DOHH2 (cell line): Measurements from ENCODE around the gene CNPPD1.

ENCODE experiments used
- H3F3A ChIP-seq: fragments of 200-600 bp; sonication (generic), shearing (Covaris generic); 2 replicates; pipeline ENCODE4 v1.6.0; 2016; ENCODE audit warnings: antibody characterized with exemption, mild to moderate bottlenecking; ENCODE audit not compliant: control insufficient read depth, insufficient read depth
- H3K27ac ChIP-seq: fragments of 200-600 bp; sonication (generic); 2 replicates; pipeline ENCODE4 v1.5.1; 2014; ENCODE audit warnings: low read depth, mild to moderate bottlenecking, low read length, moderate library complexity
- H3K27me3 ChIP-seq: fragments of 200-600 bp; sonication (generic); 2 replicates; pipeline ENCODE4 v1.6.1; 2014; ENCODE audit warnings: mild to moderate bottlenecking, low read length, mixed read lengths; ENCODE audit not compliant: control insufficient read depth
- H3K36me3 ChIP-seq: fragments of 200-600 bp; sonication (generic); 2 replicates; pipeline ENCODE4 v1.6.1; 2014; ENCODE audit warnings: mild to moderate bottlenecking, low read length, moderate library complexity, mixed read lengths; ENCODE audit not compliant: control insufficient read depth
- H3K4me1 ChIP-seq: fragments of 200-600 bp; sonication (generic); 2 replicates; pipeline ENCODE4 v1.6.1; 2014; ENCODE audit warnings: mild to moderate bottlenecking, low read length, mixed read lengths; ENCODE audit not compliant: control insufficient read depth
- H3K4me2 ChIP-seq: fragments of 200-600 bp; sonication (generic); 2 replicates; pipeline ENCODE4 v1.6.0; 2014; ENCODE audit warnings: mild to moderate bottlenecking, low read length, moderate library complexity
- H3K4me3 ChIP-seq: fragments of 200-600 bp; sonication (generic); 2 replicates; pipeline ENCODE4 v1.5.1; 2014; ENCODE audit warnings: mild to moderate bottlenecking, low read length, mixed read lengths
- H3K79me2 ChIP-seq: fragments of 200-600 bp; sonication (generic); 2 replicates; pipeline ENCODE4 v1.6.1; 2014; ENCODE audit warnings: mild to moderate bottlenecking, low read length, mixed read lengths; ENCODE audit not compliant: control insufficient read depth
- H3K9me2 ChIP-seq: fragments of 200-600 bp; sonication (generic); replicated peaks from 2 replicates; pipeline ENCODE4 v1.6.1; 2014; ENCODE audit warnings: mild to moderate bottlenecking, low read length, mixed read lengths; ENCODE audit not compliant: control insufficient read depth
- H3K9me3 ChIP-seq: fragments of 200-600 bp; sonication (generic); 2 replicates; pipeline ENCODE4 v1.6.1; 2014; ENCODE audit warnings: antibody characterized with exemption, low read length, mixed read lengths; ENCODE audit not compliant: control insufficient read depth, insufficient read depth
- H4K20me1 ChIP-seq: fragments of 200-600 bp; sonication (generic); 2 replicates; pipeline ENCODE4 v1.6.0; 2014; ENCODE audit warnings: low read depth, mild to moderate bottlenecking, antibody characterized with exemption, low read length, moderate library complexity; ENCODE audit not compliant: control insufficient read depth, insufficient read depth
- EZH2phosphoT487 ChIP-seq: fragments of 200-600 bp; sonication (generic); IDR thresholded peaks from 2 replicates; pipeline ENCODE4 v1.6.1; 2017; ENCODE audit warnings: borderline replicate concordance, mild to moderate bottlenecking, antibody characterized with exemption, low read length, moderate library complexity, mixed read lengths
- TF ChIP-seq, protein P1 (sequence below): fragments of 200-600 bp; sonication (generic); IDR thresholded peaks from one replicate; pipeline ENCODE4 v1.5.1; 2014; ENCODE audit warnings: antibody characterized with exemption, mild to moderate bottlenecking, low read depth, low read length; ENCODE audit not compliant: poor library complexity, severe bottlenecking

Gene CNPPD1

DNA sequence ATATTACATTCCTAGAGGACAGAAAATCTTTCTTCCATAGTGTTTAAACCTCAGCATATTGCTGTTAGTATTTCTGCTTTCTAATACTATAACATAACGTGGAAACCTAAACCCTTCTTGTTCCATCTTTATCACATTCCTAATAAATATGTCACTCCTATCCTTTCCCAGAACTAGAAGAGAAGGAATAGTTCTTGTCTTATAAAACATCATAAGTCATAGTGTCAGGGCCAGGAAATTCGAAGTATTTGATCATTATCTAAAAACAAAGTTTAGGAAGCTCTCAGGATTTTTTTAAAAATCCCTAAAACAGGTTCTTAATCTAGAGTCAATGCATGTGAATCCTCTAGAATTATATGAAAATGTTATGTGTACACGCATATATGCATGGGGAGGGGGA is 18.1 kb downstream of the CNPPD1 start:
- no peak for TF ChIP-seq EZH2phosphoT487
- TF ChIP-seq, protein P1, sequence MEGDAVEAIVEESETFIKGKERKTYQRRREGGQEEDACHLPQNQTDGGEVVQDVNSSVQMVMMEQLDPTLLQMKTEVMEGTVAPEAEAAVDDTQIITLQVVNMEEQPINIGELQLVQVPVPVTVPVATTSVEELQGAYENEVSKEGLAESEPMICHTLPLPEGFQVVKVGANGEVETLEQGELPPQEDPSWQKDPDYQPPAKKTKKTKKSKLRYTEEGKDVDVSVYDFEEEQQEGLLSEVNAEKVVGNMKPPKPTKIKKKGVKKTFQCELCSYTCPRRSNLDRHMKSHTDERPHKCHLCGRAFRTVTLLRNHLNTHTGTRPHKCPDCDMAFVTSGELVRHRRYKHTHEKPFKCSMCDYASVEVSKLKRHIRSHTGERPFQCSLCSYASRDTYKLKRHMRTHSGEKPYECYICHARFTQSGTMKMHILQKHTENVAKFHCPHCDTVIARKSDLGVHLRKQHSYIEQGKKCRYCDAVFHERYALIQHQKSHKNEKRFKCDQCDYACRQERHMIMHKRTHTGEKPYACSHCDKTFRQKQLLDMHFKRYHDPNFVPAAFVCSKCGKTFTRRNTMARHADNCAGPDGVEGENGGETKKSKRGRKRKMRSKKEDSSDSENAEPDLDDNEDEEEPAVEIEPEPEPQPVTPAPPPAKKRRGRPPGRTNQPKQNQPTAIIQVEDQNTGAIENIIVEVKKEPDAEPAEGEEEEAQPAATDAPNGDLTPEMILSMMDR = no peak
- H3K9me3 ChIP-seq = no peaks in the 10 kb centered on the region
- peaks cover 16% of the 10 kb centered on the region; the same call in 1 of the 2 replicates for H3F3A ChIP-seq
- no peak overlapping the region for H3K27ac ChIP-seq
- peaks cover 18% of the 10 kb centered on the region for H3K36me3 ChIP-seq
- peaks cover 3% of the 10 kb centered on the region; the same call in 1 of the 2 replicates for H4K20me1 ChIP-seq
- no peak overlapping the region for H3K4me3 ChIP-seq
- H3K79me2 ChIP-seq = no peaks in the 10 kb centered on the region
- H3K4me2 ChIP-seq = no peak overlapping the region
- no peaks in the 10 kb centered on the region for H3K9me2 ChIP-seq
- peaks cover 14% of the 10 kb centered on the region for H3K4me1 ChIP-seq
- no peaks in the 10 kb centered on the region for H3K27me3 ChIP-seq

DNA sequence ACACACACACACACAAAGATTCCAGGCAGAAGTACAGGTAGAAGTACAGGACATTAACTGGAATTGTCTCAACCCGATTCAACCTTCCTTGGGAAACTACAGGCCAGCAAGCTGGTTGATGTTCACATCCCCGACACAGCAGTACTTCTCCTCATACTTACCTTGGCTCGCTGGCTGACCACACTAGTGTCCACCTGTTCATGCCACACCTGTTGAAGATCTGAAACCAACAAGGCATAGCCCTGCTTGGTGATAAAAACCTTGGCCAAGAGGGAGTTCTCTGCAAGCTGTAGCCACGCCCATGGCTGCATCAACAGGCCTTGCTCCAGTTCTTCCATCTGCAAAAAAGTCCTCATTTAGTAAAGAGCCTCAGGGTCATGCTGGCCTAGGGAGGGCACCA is 18.7 kb downstream of the CNPPD1 start:
- TF ChIP-seq EZH2phosphoT487 = no peak
- TF ChIP-seq, protein P1 = no peak
- peaks cover 19% of the 10 kb centered on the region for H3K36me3 ChIP-seq
- no peaks in the 10 kb centered on the region for H3K9me3 ChIP-seq
- no peak overlapping the region for H3K4me3 ChIP-seq
- peaks cover 3% of the 10 kb centered on the region; the same call in 1 of the 2 replicates for H4K20me1 ChIP-seq
- peaks cover 14% of the 10 kb centered on the region for H3K4me1 ChIP-seq
- no peaks in the 10 kb centered on the region for H3K27me3 ChIP-seq
- no peaks in the 10 kb centered on the region for H3K9me2 ChIP-seq
- peaks cover 16% of the 10 kb centered on the region; the same call in 1 of the 2 replicates for H3F3A ChIP-seq
- H3K4me2 ChIP-seq = no peak overlapping the region
- no peaks in the 10 kb centered on the region for H3K79me2 ChIP-seq
- H3K27ac ChIP-seq = no peak overlapping the region

DNA sequence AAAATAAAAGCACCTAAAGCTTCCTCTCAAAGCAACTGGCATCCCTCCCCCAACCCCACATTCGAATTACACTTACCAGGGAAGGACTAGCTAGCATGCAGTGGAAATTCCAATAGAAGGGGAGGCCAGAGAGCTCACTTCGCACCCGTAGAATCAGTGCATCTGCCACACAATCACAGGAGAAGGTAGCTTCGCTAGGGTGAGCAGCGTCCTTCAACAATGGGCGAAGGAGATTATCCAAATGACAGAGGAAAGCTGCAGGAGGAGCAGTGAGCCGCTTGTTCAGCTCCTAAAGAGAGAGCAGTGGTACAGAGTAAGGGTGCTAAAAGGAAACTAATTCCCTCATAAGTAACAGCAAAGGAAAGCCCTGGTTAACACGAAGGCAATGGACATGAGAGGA is 19.3 kb downstream of the CNPPD1 start:
- Histone ChIP-seq H3K79me2 (no peaks in the 10 kb centered on the region), H4K20me1 (peaks cover 3% of the 10 kb centered on the region; the same call in 1 of the 2 replicates), H3K9me2 (no peaks in the 10 kb centered on the region), H3K9me3 (no peaks in the 10 kb centered on the region), H3K36me3 (peaks cover 19% of the 10 kb centered on the region), H3K27ac (no peak overlapping the region), H3K27me3 (no peaks in the 10 kb centered on the region), H3F3A (peaks cover 14% of the 10 kb centered on the region; the same call in 1 of the 2 replicates), H3K4me2 (no peak overlapping the region), H3K4me3 (no peak overlapping the region), H3K4me1 (peaks cover 14% of the 10 kb centered on the region)
- TF ChIP-seq, protein P1 = no peak
- no peak for TF ChIP-seq EZH2phosphoT487
